T-helper 2 cell treated with Interferon-gamma antibody and Interleukin-4, amounts not matched to agents 5 μg/mL and 100 μg/mL, for 36 hours (primary cell): ENCODE measurements around the gene FOXJ3.

Experiments used
- DNase-seq: peaks from one replicate; pipeline ENCODE4 v3.0.0; 2021; ENCODE audit warnings: low spot score
- H3K27ac Mint-ChIP-seq: one replicate; pipeline ENCODE4 v1.8.0; 2021; ENCODE audit warnings: mild to moderate bottlenecking, mixed read lengths
- H3K27me3 Mint-ChIP-seq: one replicate; pipeline ENCODE4 v1.8.0; 2021; ENCODE audit warnings: low read depth, mixed read lengths
- H3K36me3 Mint-ChIP-seq: one replicate; pipeline ENCODE4 v1.8.0; 2021; ENCODE audit warnings: low read depth, mixed read lengths
- H3K4me1 Mint-ChIP-seq: one replicate; pipeline ENCODE4 v1.8.0; 2021; ENCODE audit warnings: low read depth, mixed read lengths
- H3K4me3 Mint-ChIP-seq: one replicate; pipeline ENCODE4 v1.8.0; 2022; ENCODE audit warnings: mild to moderate bottlenecking, moderate library complexity, mixed read lengths
- H3K9me3 Mint-ChIP-seq: one replicate; pipeline ENCODE4 v1.8.0; 2021; ENCODE audit warnings: mixed read lengths

Gene FOXJ3

GRCh38 chr1:42163536-42164503 is 171.2 kb downstream of the FOXJ3 start:
- Mint-ChIP-seq H3K27ac (no peak overlapping the region), H3K9me3 (peaks cover 22% of the 10 kb centered on the region), H3K4me1 (no peaks in the 10 kb centered on the region)

GRCh38 chr1:42163114-42163513 is 171.9 kb downstream of the FOXJ3 start:
- Mint-ChIP-seq H3K9me3 (peaks cover 22% of the 10 kb centered on the region), H3K27ac (no peak overlapping the region), H3K4me3 (no peak overlapping the region), H3K36me3 (no peaks in the 10 kb centered on the region), H3K27me3 (peaks cover 9% of the 10 kb centered on the region), H3K4me1 (no peaks in the 10 kb centered on the region)
- DNase-seq: no peak

More at GRCh38 chr1:42163536-42164503, 171.2 kb downstream of the FOXJ3 start:
- H3K27me3 Mint-ChIP-seq: peaks cover 9% of the 10 kb centered on the region
- no peaks in the 10 kb centered on the region for H3K36me3 Mint-ChIP-seq
- no peak for DNase-seq
- H3K4me3 Mint-ChIP-seq: no peak overlapping the region

DNA sequence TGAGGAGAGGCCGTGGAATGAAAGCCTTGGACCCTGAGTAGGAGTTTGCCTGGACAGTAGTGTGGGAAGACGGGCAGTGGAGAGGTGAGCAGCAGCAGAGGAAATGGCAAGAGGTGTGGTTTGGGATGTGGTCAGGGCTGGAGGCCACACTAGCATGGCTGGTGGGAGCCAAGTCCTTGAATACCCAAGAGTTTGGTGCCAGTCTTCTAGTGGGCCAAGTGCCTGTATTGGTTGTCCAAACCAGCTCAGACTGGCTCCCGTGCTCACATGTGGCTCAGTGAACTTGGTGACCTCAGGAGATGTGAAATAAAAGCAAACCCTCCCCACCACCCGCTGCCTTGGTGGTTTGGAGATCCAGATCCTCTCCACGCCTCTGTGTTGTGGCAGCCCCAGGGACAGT is 172.9 kb downstream of the FOXJ3 start:
- Mint-ChIP-seq H3K9me3 (peaks cover 22% of the 10 kb centered on the region), H3K27me3 (peaks cover 9% of the 10 kb centered on the region), H3K36me3 (no peaks in the 10 kb centered on the region), H3K4me3 (no peak overlapping the region), H3K4me1 (peaks cover 6% of the 10 kb centered on the region), H3K27ac (no peak overlapping the region)
- no peak for DNase-seq

- Mint-ChIP-seq H3K4me1 (peaks cover 6% of the 10 kb centered on the region), H3K27me3 (peaks cover 9% of the 10 kb centered on the region), H3K9me3 (peaks cover 22% of the 10 kb centered on the region), H3K36me3 (no peaks in the 10 kb centered on the region), H3K4me3 (no peak overlapping the region), H3K27ac (no peak overlapping the region)
- no peak for DNase-seq
These were observed 176.8 kb downstream of the FOXJ3 start for GRCh38 chr1:42158189-42158588.

DNA sequence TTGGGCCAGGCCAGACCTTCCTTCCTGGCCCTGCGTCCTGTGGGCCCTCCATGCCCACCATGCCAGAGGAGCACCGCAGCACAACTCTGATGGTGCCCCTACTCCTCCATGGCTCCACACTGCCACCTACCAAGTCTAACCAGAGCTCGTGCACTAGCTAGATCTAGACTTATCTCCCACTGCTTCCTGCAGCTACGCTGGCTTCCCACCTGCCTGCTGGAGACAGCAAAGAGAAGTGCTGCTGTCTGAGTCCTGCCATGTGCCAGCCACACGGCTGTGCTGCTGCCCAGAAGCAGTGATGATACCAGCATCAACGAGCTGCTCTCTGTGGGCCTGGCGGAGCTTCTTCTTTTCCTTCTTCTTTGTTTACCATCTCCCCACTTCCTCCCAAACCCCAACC is 177.4 kb downstream of the FOXJ3 start:
- H3K27me3 Mint-ChIP-seq: peaks cover 9% of the 10 kb centered on the region
- H3K27ac Mint-ChIP-seq: peak overlapping the region; percentile 12
- H3K4me3 Mint-ChIP-seq: no peak overlapping the region
- H3K36me3 Mint-ChIP-seq: no peaks in the 10 kb centered on the region
- no peak for DNase-seq
- H3K4me1 Mint-ChIP-seq: peaks cover 6% of the 10 kb centered on the region
- peaks cover 22% of the 10 kb centered on the region for H3K9me3 Mint-ChIP-seq

GRCh38 chr1:42155362-42155761 is 179.7 kb downstream of the FOXJ3 start:
- Mint-ChIP-seq H3K4me1 (peaks cover 6% of the 10 kb centered on the region), H3K27ac (no peak overlapping the region), H3K4me3 (no peak overlapping the region), H3K36me3 (no peaks in the 10 kb centered on the region), H3K9me3 (peaks cover 8% of the 10 kb centered on the region), H3K27me3 (peaks cover 5% of the 10 kb centered on the region)
- no peak for DNase-seq

GRCh38 chr1:42154685-42155084 is 180.3 kb downstream of the FOXJ3 start:
- no peak for DNase-seq
- Mint-ChIP-seq H3K4me3 (no peak overlapping the region), H3K36me3 (no peaks in the 10 kb centered on the region), H3K9me3 (peaks cover 2% of the 10 kb centered on the region), H3K27me3 (peaks cover 10% of the 10 kb centered on the region), H3K4me1 (peaks cover 6% of the 10 kb centered on the region), H3K27ac (no peak overlapping the region)

- H3K27ac Mint-ChIP-seq: no peak overlapping the region
- peaks cover 8% of the 10 kb centered on the region for H3K27me3 Mint-ChIP-seq
These were observed 181.4 kb downstream of the FOXJ3 start for GRCh38 chr1:42153624-42154023.

GRCh38 chr1:42152907-42153600 is 182.0 kb downstream of the FOXJ3 start, which contains the start of gene GUCA2B:
Gene GUCA2B, plus strand, starts transcription at chr1:42153410. Its CDS starts 41 bp downstream, at chr1:42153451.
- H3K9me3 Mint-ChIP-seq: no peaks in the 10 kb centered on the region
- peaks cover 8% of the 10 kb centered on the region for H3K27me3 Mint-ChIP-seq
- no peak for DNase-seq
- no peaks in the 10 kb centered on the region for H3K36me3 Mint-ChIP-seq
- H3K27ac Mint-ChIP-seq: no peak within 1 kb of the TSS
- H3K4me1 Mint-ChIP-seq: peaks cover 6% of the 10 kb centered on the region
- no peak within 1 kb of the TSS for H3K4me3 Mint-ChIP-seq

More at GRCh38 chr1:42153624-42154023, 181.4 kb downstream of the FOXJ3 start:
- no peak for DNase-seq
- Mint-ChIP-seq H3K4me1 (peaks cover 6% of the 10 kb centered on the region), H3K36me3 (no peaks in the 10 kb centered on the region), H3K9me3 (no peaks in the 10 kb centered on the region), H3K4me3 (no peak overlapping the region)

- H3K9me3 Mint-ChIP-seq: no peaks in the 10 kb centered on the region
- no peak for DNase-seq
- no peaks in the 10 kb centered on the region for H3K36me3 Mint-ChIP-seq
- H3K27me3 Mint-ChIP-seq: peaks cover 8% of the 10 kb centered on the region
- no peaks in the 10 kb centered on the region for H3K4me1 Mint-ChIP-seq
- no peak overlapping the region for H3K4me3 Mint-ChIP-seq
- H3K27ac Mint-ChIP-seq: no peak overlapping the region
These were observed 182.9 kb downstream of the FOXJ3 start for GRCh38 chr1:42152119-42152518.

DNA sequence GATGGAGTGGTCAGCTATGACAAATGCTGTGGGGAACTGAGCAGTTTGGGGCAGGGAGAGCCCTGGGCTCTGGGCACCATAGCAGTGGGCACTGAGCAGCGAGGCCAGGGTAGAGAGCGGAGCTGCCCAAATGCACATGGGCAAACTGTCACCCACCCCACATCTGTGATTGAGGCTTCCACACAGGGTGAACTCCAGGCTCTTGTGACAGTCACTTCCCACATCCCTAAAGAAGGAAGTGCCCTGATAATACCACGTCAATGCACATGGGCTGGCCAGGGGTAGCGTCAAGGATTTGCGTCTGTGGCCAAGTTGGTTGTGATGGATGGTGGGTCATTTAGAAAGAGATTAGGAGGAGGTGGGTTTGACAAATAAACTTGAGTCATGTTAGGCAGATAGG is 184.4 kb downstream of the FOXJ3 start:
- Mint-ChIP-seq H3K27ac (no peak overlapping the region), H3K4me1 (no peaks in the 10 kb centered on the region)

DNA sequence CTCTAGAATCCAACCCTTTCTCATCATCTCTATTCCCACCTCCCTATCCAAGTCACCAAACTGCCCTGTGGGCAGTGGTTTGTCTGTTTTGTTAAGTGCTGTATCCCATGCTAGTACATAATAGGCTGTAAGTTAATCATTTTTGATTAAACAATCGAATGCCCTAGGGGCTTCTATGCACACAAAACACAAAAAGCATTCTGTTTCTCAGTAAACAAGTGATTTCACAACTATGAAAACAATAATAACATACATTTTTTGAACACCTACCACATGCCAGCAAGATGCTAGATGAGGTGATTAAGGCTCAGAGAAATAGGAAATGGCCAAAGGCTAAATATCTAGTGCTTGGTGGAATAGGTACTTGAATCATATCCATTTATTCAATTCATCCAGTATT is 186.9 kb downstream of the FOXJ3 start:
- DNase-seq: no peak
- Mint-ChIP-seq H3K4me1 (peaks cover 2% of the 10 kb centered on the region), H3K4me3 (no peak overlapping the region), H3K9me3 (no peaks in the 10 kb centered on the region), H3K27me3 (peaks cover 8% of the 10 kb centered on the region), H3K27ac (no peak overlapping the region), H3K36me3 (no peaks in the 10 kb centered on the region)

More for the DNA sequence above, 184.4 kb downstream of the FOXJ3 start:
- Mint-ChIP-seq H3K27me3 (peaks cover 8% of the 10 kb centered on the region), H3K36me3 (no peaks in the 10 kb centered on the region), H3K4me3 (no peak overlapping the region), H3K9me3 (no peaks in the 10 kb centered on the region)
- no peak for DNase-seq

- H3K27ac Mint-ChIP-seq: no peak overlapping the region
- peak; percentile 39 for DNase-seq
- no peak overlapping the region for H3K4me3 Mint-ChIP-seq
- H3K36me3 Mint-ChIP-seq: no peaks in the 10 kb centered on the region
- peaks cover 11% of the 10 kb centered on the region for H3K27me3 Mint-ChIP-seq
- no peaks in the 10 kb centered on the region for H3K9me3 Mint-ChIP-seq
- peaks cover 3% of the 10 kb centered on the region for H3K4me1 Mint-ChIP-seq
These were observed 188.3 kb downstream of the FOXJ3 start for GRCh38 chr1:42146626-42147320.
